Activated effector memory CD4-positive, alpha-beta T cell treated with anti-CD3 and anti-CD28 coated beads, Interleukin-2, amount 50 U/mL, for 16 hours (primary cell): ENCODE data around the gene CALHM2.
"Not testable (repeated sequence)": the region's sequence is repeated elsewhere in the genome, so short reads cannot be mapped to it uniquely, and the experiment has no call there.

Source experiments
- DNase-seq: peaks from one replicate; pipeline ENCODE4 v3.0.0-alpha.2; 2020

The CALHM2 gene

GRCh38 chr10:103449208-103450144, 2.7 kb downstream of the CALHM2 start:
- DNase-seq = no peak

DNA sequence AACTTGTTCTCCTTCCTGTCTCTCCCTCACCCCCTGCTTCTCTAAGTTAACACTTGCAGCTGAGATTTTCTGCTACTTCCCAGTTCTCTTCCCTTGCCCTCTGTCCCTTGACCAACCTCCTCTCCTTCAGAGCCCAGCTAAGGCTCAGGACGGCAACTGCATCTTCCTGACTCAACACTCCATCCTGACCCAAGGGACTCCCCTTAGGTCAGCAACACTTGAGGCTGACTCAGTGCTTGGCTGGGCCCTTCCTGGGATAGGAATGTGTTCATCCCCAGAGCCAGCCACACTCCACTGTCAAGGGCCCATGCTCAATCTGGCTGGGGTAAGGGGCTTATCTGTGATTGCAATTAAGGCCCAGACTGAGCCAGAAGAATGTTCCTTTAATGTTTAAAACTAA, 3.4 kb downstream of the CALHM2 start:
- no peak for DNase-seq

- DNase-seq = no peak
Measured at GRCh38 chr10:103447187-103447586, 5.0 kb downstream of the CALHM2 start.

DNA sequence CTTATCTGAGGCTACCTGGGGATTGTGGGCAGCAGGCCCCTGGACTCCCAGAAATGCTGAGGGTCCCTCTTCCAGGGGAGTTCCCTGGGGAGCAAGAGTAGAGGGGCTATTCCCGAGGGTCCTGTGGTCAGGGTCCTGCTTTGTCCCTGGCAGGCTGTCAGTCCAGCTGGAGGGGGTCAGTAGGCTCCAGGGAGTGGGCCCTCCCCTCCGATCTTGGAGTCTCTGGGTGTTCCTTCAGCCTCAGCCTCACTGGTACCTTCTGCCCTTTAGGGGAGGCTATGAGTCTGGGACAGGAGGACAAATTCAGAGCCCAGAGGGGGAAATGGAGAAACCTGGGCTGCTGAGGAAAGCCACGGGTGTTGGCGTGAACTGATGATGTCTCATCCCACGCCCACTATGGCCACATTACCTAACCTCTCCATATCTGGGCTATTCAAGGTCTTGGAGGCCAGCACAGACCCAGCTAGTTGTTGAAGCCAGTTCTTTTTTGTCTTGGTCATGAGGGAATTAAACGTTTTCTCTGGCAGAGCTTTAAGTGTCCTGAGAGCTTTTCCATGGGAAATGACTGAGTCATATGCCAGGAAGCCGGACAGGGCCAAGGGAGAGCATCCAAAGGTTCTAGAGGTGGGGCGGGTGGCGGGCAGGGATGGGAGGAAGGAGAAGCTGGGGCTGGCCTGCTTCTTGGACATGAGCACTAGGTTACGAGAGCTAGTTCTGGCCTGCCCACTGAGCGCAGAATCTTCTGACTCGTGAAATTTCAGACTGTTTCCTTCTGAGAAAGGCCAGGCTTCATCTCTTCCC, 6.2 kb downstream of the CALHM2 start:
- no peak for DNase-seq

DNA sequence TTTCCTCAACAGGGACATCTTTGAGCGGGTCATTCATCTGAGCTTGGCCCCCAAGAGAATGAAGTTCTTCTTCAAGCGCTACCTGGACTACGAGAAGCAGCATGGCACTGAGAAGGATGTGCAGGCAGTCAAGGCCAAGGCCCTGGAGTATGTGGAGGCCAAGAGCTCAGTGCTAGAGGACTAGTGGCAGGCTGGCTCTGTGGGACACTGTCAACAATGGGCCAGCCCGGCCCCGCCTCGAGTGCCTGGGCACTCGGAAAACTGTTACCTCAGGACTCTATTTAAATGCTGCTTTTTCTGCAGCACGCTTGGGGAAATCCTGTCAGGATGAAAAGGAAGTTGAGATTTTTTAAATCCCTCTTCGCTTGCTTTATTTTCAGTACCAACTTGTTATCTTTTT, 6.8 kb downstream of the CALHM2 start:
- no peak for DNase-seq

DNA sequence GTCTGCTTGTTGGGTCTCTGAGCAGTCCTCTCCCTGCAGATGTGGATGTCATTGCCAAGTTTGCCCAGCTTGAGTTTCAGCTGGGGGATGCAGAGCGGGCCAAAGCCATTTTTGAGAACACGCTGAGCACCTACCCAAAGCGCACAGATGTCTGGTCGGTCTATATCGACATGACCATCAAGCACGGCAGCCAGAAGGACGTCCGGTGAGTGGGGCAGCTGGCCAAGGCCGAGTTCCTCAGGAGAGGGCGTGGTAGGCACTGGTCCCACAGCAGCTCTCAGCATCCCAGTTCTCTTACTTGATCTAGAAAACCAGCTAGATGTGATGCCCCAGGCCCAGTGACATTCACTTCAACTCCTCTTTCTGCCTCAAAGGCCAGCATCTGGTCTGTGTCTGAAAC, 7.7 kb downstream of the CALHM2 start:
- no peak for DNase-seq

- DNase-seq = no peak
Measured at GRCh38 chr10:103443475-103444185, 8.5 kb downstream of the CALHM2 start.

DNA sequence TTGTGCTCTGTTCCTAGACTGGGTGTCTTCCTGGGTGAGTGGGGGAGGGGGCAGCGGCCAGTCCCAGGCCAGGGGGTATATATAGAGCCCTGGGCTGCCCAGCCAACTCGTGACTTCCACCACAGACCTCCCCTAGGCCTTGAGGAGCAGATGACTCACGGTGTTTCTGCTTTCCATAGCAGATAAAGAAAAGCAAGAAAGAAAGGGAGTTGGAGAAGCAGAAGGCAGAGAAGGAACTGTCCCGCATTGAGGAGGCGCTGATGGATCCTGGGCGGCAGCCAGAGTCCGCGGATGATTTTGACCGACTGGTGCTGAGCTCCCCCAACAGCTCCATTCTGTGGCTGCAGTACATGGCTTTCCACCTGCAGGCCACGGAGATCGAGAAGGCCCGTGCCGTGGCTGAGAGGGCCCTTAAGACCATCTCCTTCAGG, 10.1 kb downstream of the CALHM2 start:
- DNase-seq = no peak

DNA sequence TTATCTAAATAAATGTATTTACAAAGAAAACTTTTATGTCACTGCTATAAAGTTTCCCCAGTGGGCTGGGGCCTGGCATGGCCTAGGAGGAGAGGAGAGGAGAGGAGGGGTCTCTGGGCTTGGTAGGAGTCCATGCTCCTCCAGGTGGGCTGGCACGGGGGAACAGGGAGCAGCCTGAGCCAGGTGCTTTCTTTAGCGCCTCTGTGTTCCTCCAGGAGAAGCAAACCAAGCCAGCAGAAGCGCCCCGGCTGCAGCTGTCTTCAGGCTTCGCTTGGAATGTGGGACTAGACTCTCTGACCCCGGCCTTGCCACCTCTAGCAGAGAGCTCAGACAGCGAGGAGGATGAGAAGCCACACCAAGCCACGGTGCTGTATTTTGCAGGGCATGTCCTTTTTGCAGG, 10.6 kb downstream of the CALHM2 start:
- no peak for DNase-seq

DNA sequence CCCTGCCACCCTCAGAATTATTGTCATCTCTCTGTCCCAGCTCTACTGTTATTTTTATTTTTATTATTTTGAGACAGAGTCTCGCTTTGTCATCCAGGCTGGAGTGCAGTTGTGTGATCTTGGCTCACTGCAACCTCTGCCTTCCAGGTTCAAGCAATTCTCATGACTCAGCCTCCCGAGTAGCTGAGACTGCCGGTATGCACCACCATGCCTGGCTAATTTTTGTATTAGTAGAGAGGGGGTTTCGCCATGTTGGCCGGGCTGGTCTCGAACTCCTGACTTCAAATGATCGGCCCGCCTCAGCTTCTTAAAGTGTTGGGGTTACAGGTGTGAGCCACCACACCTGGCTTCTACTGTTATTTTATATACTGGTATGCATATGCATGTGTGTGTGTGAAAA, 11.0 kb downstream of the CALHM2 start:
- DNase-seq = no peak

DNA sequence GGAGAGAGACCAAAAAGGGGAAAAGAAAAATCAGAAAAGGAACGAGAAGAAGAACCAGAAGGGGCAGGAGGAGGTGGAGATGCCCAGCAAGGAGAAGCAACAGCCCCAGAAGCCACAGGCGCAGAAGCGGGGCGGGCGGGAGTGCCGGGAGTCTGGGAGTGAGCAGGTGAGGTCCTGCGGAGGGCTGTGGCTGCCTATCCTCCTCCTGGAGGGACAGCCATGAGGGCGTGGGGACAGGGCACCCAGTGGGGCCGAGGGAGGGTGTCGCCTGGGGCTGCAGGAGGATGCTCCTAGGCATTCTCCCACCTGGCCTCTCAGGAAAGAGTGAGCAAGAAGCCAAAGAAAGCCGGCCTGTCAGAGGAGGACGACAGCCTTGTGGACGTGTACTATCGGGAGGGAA, 11.8 kb downstream of the CALHM2 start:
- DNase-seq = no peak

GRCh38 chr10:103439776-103440175, 12.4 kb downstream of the CALHM2 start:
- no peak for DNase-seq

DNA sequence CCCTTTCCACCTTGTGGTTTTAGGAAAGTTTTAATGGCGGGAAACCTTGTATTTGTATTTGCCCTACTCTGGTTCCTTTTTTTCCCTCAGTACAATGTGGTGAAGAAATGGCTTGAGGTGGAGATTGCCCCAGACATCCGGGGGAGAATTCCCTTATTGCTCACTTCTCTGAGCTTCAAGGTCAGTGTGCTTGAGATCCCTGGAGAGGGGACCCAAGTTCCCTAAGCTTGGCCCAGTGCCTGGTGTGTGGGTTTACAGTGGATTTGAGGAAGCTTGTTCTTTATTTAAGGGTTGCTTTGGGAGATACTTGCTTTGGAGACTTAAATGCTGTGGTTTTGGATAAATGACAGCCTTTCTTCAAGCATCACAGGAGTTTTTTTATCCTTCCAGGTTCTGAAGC, 18.3 kb downstream of the CALHM2 start:
- DNase-seq = no peak

DNA sequence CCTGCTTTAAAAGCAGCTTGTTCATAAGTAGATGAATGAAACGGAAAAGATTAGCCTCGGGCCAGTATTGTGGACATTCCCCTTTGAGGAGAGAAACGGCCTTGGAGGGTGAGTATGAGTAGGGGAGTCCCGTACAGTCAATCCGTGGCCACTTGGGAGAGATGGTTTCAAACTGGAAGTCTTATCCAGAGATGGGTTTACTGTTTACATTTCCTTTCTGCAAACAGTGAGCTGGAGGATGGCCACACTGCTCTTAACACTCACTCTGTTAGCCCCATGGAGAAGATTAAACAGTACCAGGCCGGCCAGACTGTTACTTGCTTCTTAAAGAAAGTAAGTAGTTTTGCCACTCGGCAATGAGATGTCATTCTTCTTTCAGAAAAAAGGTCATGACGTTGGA, 20.3 kb downstream of the CALHM2 start:
- DNase-seq = no peak

GRCh38 chr10:103429647-103430046, 22.5 kb downstream of the CALHM2 start:
- no peak for DNase-seq

DNA sequence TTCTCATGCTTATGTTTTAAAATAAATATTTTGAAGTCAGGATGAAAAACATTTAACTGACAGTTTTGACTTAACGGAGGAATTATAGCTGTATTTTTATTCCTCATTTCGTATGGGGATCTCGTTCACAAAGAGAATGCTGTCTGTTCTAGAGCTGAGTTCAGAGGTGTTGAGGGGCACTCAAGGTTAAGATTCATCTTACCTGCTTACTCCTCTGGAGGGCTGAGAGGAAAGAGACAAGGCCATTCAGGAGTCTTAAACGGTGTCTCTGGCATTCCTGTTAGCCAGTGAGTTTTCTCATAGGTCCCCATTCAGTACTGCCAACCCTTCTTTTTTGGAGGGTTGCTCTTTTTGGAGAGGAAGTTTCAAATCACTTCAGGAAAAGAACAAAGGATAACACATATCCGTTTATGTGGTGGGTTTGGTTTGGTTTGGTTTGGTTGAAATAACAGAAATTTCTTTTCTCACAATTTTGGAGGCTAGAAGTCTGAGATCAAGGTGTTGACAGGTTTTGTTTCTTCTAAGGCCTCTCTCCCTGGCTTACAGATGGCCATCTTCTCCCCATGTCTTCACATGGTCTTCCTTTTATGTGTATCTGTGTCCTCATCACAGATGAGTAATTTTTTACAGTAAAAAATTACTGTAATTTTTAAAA, 23.1 kb downstream of the CALHM2 start:
- DNase-seq = no peak

DNA sequence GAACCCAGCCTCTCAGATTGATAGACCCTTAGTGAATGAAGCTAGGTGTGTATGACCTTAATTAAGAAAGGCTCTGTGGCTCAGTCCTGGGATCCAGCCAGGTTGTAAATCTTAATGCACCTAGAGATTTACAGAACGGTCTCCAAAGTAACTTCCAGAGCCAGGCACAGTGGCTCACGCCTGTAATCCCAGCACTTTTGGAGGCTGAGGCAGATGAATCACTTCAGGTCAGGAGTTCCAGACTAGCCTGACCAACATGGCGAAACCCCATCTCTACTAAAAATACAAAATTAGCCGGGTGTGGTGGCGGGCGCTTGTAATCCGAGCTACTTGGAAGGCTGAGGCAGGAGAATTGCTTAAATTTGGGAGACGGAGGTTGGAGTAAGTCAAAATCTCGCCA, 24.3 kb downstream of the CALHM2 start:
- no peak for DNase-seq

GRCh38 chr10:103423748-103424147, 28.4 kb downstream of the CALHM2 start:
- DNase-seq = no peak

DNA sequence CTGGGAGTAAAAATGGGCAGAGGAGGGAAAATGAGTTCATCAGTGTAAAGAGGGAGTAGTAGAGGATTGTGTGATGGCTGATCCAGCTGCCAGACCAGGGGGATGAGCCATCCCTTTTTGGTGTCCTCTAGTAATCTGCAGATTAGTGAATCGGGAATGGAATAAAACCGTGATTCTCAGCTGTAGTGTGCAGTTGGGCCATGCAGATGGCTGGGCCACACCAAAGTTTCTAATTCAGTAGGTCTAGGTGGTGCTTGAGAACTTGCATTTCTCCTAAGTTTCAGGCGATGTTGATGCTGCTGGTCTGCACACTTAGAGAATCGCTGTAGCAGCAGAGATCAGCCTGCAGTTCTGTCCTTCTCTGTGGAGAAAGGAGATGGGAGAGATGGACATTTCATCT, 33.1 kb downstream of the CALHM2 start:
- no peak for DNase-seq

DNA sequence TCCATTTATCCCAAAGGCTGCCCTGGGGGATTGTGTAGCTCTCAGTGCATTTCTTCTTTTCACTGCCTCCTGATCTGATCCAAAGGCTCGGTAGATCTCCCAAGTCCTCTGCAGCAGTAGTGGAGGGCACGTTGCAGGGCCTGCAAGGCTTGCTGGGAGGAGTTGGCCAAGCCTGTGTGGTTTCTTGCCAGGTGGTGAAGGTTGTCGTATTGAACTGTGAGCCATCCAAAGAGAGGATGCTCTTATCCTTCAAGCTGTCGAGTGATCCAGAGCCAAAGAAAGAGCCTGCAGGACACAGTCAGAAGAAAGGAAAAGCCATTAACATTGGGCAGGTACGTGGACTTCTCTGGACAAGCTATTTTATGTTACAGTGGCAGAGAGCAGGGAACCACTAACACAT, 34.6 kb downstream of the CALHM2 start:
- no peak for DNase-seq

- not testable (repeated sequence) for DNase-seq
Measured at GRCh38 chr10:103417148-103417469, 35.1 kb downstream of the CALHM2 start.

DNA sequence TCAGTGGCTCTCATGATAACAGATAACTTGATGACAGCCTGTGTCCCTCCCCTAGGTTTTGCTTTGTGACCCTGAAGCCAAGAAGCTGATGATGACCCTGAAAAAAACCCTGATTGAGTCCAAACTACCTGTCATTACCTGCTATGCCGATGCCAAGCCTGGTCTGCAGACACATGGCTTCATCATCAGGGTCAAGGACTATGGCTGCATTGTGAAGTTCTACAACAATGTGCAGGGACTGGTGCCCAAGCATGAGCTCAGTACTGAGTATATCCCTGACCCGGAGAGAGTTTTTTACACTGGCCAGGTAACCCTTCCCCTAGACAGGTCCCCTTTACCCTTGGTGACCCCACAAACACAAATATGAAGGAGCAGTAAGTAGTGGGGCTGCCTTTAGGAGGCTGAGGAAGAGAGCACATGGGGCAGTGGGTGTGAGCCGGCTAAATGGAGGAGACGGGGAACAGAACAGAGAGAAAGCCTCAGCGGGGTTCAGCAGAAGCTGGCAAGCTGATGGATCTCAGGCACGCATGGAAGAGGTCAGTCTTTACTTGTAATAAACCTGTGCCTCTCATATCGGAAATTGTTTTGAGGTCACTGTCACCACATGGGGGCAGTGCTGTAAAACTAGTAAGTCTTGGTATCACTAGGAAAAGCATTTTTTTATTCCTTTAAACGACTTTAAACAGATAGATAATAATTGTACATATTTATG, 35.6 kb downstream of the CALHM2 start:
- peak; percentile 80 for DNase-seq
